Measurements from ENCODE around the gene IKZF4.

The IKZF4 gene

GRCh38 chr12:56080556-56081138, 59.8 kb downstream of the IKZF4 start:
- DNase-seq (ENCODE audit: low spot score) (no peak), ATAC-seq (ENCODE audit: low read depth) (peak; percentile 0; the same call in 1 of the 3 replicates)

GRCh38 chr12:56081393-56082347, 60.8 kb downstream of the IKZF4 start:
- TF ChIP-seq CTCF (IDR thresholded peaks at IDR 0.05; ENCODE audit: poor library complexity, severe bottlenecking): no peak
- H3K9me3 ChIP-seq (ENCODE audit: severe bottlenecking): no peaks in the 10 kb centered on the region
- no peak overlapping the region for H3K27ac ChIP-seq (ENCODE audit: poor library complexity, severe bottlenecking)
- DNase-seq (ENCODE audit: low spot score) (no peak), ATAC-seq (ENCODE audit: low read depth) (no peak)
- no peak overlapping the region for H3K4me3 ChIP-seq (ENCODE audit: severe bottlenecking)
- H3K4me1 ChIP-seq (ENCODE audit: insufficient read depth, poor library complexity, severe bottlenecking): peaks cover 4% of the 10 kb centered on the region
- H3K27me3 ChIP-seq (ENCODE audit: insufficient read depth, poor library complexity, severe bottlenecking): no peaks in the 10 kb centered on the region
- H3K36me3 ChIP-seq (ENCODE audit: low read depth): peaks cover 5% of the 10 kb centered on the region; the same call in 1 of the 2 replicates

More at GRCh38 chr12:56080556-56081138, 59.8 kb downstream of the IKZF4 start:
- Histone ChIP-seq H3K27ac (ENCODE audit: poor library complexity, severe bottlenecking) (peak overlapping the region; percentile 72), H3K36me3 (ENCODE audit: low read depth) (no peaks in the 10 kb centered on the region), H3K4me1 (ENCODE audit: insufficient read depth, poor library complexity, severe bottlenecking) (peaks cover 4% of the 10 kb centered on the region), H3K9me3 (ENCODE audit: severe bottlenecking) (no peaks in the 10 kb centered on the region), H3K4me3 (ENCODE audit: severe bottlenecking) (peak overlapping the region; percentile 57), H3K27me3 (ENCODE audit: insufficient read depth, poor library complexity, severe bottlenecking) (no peaks in the 10 kb centered on the region)
- TF ChIP-seq CTCF (IDR thresholded peaks at IDR 0.05; ENCODE audit: poor library complexity, severe bottlenecking): no peak

GRCh38 chr12:56082382-56082781, 61.5 kb downstream of the IKZF4 start:
- H3K4me1 ChIP-seq (ENCODE audit: insufficient read depth, poor library complexity, severe bottlenecking): peaks cover 4% of the 10 kb centered on the region
- H3K4me3 ChIP-seq (ENCODE audit: severe bottlenecking): no peak overlapping the region
- H3K36me3 ChIP-seq (ENCODE audit: low read depth): peaks cover 5% of the 10 kb centered on the region; the same call in 1 of the 2 replicates
- ATAC-seq (ENCODE audit: low read depth): no peak
- TF ChIP-seq CTCF (IDR thresholded peaks at IDR 0.05; ENCODE audit: poor library complexity, severe bottlenecking): no peak
- no peaks in the 10 kb centered on the region for H3K27me3 ChIP-seq (ENCODE audit: insufficient read depth, poor library complexity, severe bottlenecking)
- H3K9me3 ChIP-seq (ENCODE audit: severe bottlenecking): no peaks in the 10 kb centered on the region
- no peak for DNase-seq (ENCODE audit: low spot score)
- H3K27ac ChIP-seq (ENCODE audit: poor library complexity, severe bottlenecking): no peak overlapping the region

- no peaks in the 10 kb centered on the region for H3K27me3 ChIP-seq (ENCODE audit: insufficient read depth, poor library complexity, severe bottlenecking)
- no peak overlapping the region for H3K4me3 ChIP-seq (ENCODE audit: severe bottlenecking)
- peaks cover 4% of the 10 kb centered on the region for H3K4me1 ChIP-seq (ENCODE audit: insufficient read depth, poor library complexity, severe bottlenecking)
- ATAC-seq (ENCODE audit: low read depth) (no peak), DNase-seq (ENCODE audit: low spot score) (no peak)
- peaks cover 5% of the 10 kb centered on the region; the same call in 1 of the 2 replicates for H3K36me3 ChIP-seq (ENCODE audit: low read depth)
- no peak for TF ChIP-seq CTCF (IDR thresholded peaks at IDR 0.05; ENCODE audit: poor library complexity, severe bottlenecking)
- no peak overlapping the region for H3K27ac ChIP-seq (ENCODE audit: poor library complexity, severe bottlenecking)
- no peaks in the 10 kb centered on the region for H3K9me3 ChIP-seq (ENCODE audit: severe bottlenecking)
Measured at GRCh38 chr12:56082967-56083366, 62.1 kb downstream of the IKZF4 start.

Data from RWPE2 (cell line).